Activated naive CD8-positive, alpha-beta T cell (primary cell): ENCODE measurements around the gene SH3YL1.
A peak's percentile ranks its signal among the peaks of the same experiment; 100 is the strongest.

Source experiments
- H3K27ac Mint-ChIP-seq: one replicate; pipeline ENCODE4 v1.8.0; 2021; ENCODE audit warnings: mixed read lengths
- H3K27me3 Mint-ChIP-seq: one replicate; pipeline ENCODE4 v1.8.0; 2021; ENCODE audit warnings: mixed read lengths
- H3K36me3 Mint-ChIP-seq: one replicate; pipeline ENCODE4 v1.8.0; 2021; ENCODE audit warnings: mixed read lengths
- H3K4me1 Mint-ChIP-seq: one replicate; pipeline ENCODE4 v1.8.0; 2021; ENCODE audit warnings: low read depth, mixed read lengths
- H3K4me3 Mint-ChIP-seq: one replicate; pipeline ENCODE4 v1.8.0; 2021; ENCODE audit warnings: mild to moderate bottlenecking, mixed read lengths
- H3K9me3 Mint-ChIP-seq: one replicate; pipeline ENCODE4 v1.8.0; 2021; ENCODE audit warnings: low read depth, mixed read lengths

SH3YL1 gene

GRCh38 chr2:286035-286434 is 22.2 kb upstream of the SH3YL1 start:
- Mint-ChIP-seq H3K9me3 (no peaks in the 10 kb centered on the region), H3K4me3 (peak overlapping the region; percentile 58), H3K4me1 (peaks cover 7% of the 10 kb centered on the region), H3K27me3 (peaks cover 10% of the 10 kb centered on the region), H3K36me3 (peaks cover 3% of the 10 kb centered on the region), H3K27ac (no peak overlapping the region)

- H3K27ac Mint-ChIP-seq: no peak overlapping the region
- H3K9me3 Mint-ChIP-seq: no peaks in the 10 kb centered on the region
- peaks cover 9% of the 10 kb centered on the region for H3K27me3 Mint-ChIP-seq
- peaks cover 7% of the 10 kb centered on the region for H3K4me1 Mint-ChIP-seq
- H3K36me3 Mint-ChIP-seq: peaks cover 3% of the 10 kb centered on the region
- peak overlapping the region; percentile 30 for H3K4me3 Mint-ChIP-seq
Observed at GRCh38 chr2:285531-285930, 21.7 kb upstream of the SH3YL1 start.

GRCh38 chr2:284896-285492 is 21.2 kb upstream of the SH3YL1 start:
- Mint-ChIP-seq H3K36me3 (peaks cover 3% of the 10 kb centered on the region), H3K27ac (no peak overlapping the region), H3K4me3 (no peak overlapping the region), H3K9me3 (no peaks in the 10 kb centered on the region), H3K27me3 (peaks cover 6% of the 10 kb centered on the region), H3K4me1 (peaks cover 5% of the 10 kb centered on the region)

GRCh38 chr2:283996-284794 is 20.4 kb upstream of the SH3YL1 start:
- Mint-ChIP-seq H3K27ac (no peak overlapping the region), H3K9me3 (no peaks in the 10 kb centered on the region), H3K4me1 (peaks cover 3% of the 10 kb centered on the region), H3K4me3 (no peak overlapping the region), H3K36me3 (peaks cover 3% of the 10 kb centered on the region), H3K27me3 (peaks cover 3% of the 10 kb centered on the region)

- H3K36me3 Mint-ChIP-seq: peaks cover 3% of the 10 kb centered on the region
- no peak overlapping the region for H3K27ac Mint-ChIP-seq
- peaks cover 3% of the 10 kb centered on the region for H3K27me3 Mint-ChIP-seq
- H3K4me1 Mint-ChIP-seq: peaks cover 3% of the 10 kb centered on the region
- H3K9me3 Mint-ChIP-seq: no peaks in the 10 kb centered on the region
- no peak overlapping the region for H3K4me3 Mint-ChIP-seq
Observed at GRCh38 chr2:282371-283263, 18.8 kb upstream of the SH3YL1 start.

GRCh38 chr2:281381-281780 is 17.5 kb upstream of the SH3YL1 start:
- peaks cover 3% of the 10 kb centered on the region for H3K4me1 Mint-ChIP-seq
- no peak overlapping the region for H3K27ac Mint-ChIP-seq
- peaks cover 3% of the 10 kb centered on the region for H3K36me3 Mint-ChIP-seq
- H3K27me3 Mint-ChIP-seq: peaks cover 3% of the 10 kb centered on the region
- H3K4me3 Mint-ChIP-seq: no peak overlapping the region
- H3K9me3 Mint-ChIP-seq: no peaks in the 10 kb centered on the region

- Mint-ChIP-seq H3K36me3 (peaks cover 7% of the 10 kb centered on the region), H3K4me3 (no peak overlapping the region), H3K4me1 (no peaks in the 10 kb centered on the region), H3K27me3 (no peaks in the 10 kb centered on the region), H3K9me3 (no peaks in the 10 kb centered on the region), H3K27ac (no peak overlapping the region)
Observed at GRCh38 chr2:280650-281110, 16.8 kb upstream of the SH3YL1 start.

GRCh38 chr2:279956-280649 is 16.3 kb upstream of the SH3YL1 start:
- Mint-ChIP-seq H3K4me3 (no peak overlapping the region), H3K27ac (no peak overlapping the region), H3K9me3 (no peaks in the 10 kb centered on the region), H3K36me3 (peaks cover 7% of the 10 kb centered on the region), H3K4me1 (no peaks in the 10 kb centered on the region), H3K27me3 (no peaks in the 10 kb centered on the region)

- H3K36me3 Mint-ChIP-seq: peaks cover 9% of the 10 kb centered on the region
Observed at GRCh38 chr2:279366-279765, 15.5 kb upstream of the SH3YL1 start.

GRCh38 chr2:278927-279320 is 15.1 kb upstream of the SH3YL1 start:
- peaks cover 9% of the 10 kb centered on the region for H3K36me3 Mint-ChIP-seq

More at GRCh38 chr2:279366-279765, 15.5 kb upstream of the SH3YL1 start:
- Mint-ChIP-seq H3K27me3 (no peaks in the 10 kb centered on the region), H3K4me1 (peaks cover 3% of the 10 kb centered on the region), H3K27ac (no peak overlapping the region), H3K4me3 (no peak overlapping the region), H3K9me3 (no peaks in the 10 kb centered on the region)

GRCh38 chr2:278312-278926 is 14.6 kb upstream of the SH3YL1 start:
- no peaks in the 10 kb centered on the region for H3K27me3 Mint-ChIP-seq
- H3K4me3 Mint-ChIP-seq: no peak overlapping the region
- H3K27ac Mint-ChIP-seq: no peak overlapping the region
- no peaks in the 10 kb centered on the region for H3K9me3 Mint-ChIP-seq
- H3K36me3 Mint-ChIP-seq: peaks cover 7% of the 10 kb centered on the region
- H3K4me1 Mint-ChIP-seq: peaks cover 8% of the 10 kb centered on the region

More at GRCh38 chr2:278927-279320, 15.1 kb upstream of the SH3YL1 start:
- no peak overlapping the region for H3K4me3 Mint-ChIP-seq
- no peaks in the 10 kb centered on the region for H3K9me3 Mint-ChIP-seq
- peaks cover 7% of the 10 kb centered on the region for H3K4me1 Mint-ChIP-seq
- H3K27me3 Mint-ChIP-seq: no peaks in the 10 kb centered on the region
- H3K27ac Mint-ChIP-seq: no peak overlapping the region

GRCh38 chr2:275466-275865 is 11.6 kb upstream of the SH3YL1 start:
- peaks cover 27% of the 10 kb centered on the region for H3K4me1 Mint-ChIP-seq
- H3K4me3 Mint-ChIP-seq: no peak overlapping the region
- peaks cover 6% of the 10 kb centered on the region for H3K36me3 Mint-ChIP-seq
- H3K27ac Mint-ChIP-seq: no peak overlapping the region
- no peaks in the 10 kb centered on the region for H3K9me3 Mint-ChIP-seq
- H3K27me3 Mint-ChIP-seq: no peaks in the 10 kb centered on the region

GRCh38 chr2:274503-274902 is 10.7 kb upstream of the SH3YL1 start:
- Mint-ChIP-seq H3K27ac (no peak overlapping the region), H3K9me3 (no peaks in the 10 kb centered on the region), H3K4me1 (peaks cover 35% of the 10 kb centered on the region), H3K4me3 (no peak overlapping the region), H3K27me3 (no peaks in the 10 kb centered on the region), H3K36me3 (peaks cover 6% of the 10 kb centered on the region)

GRCh38 chr2:273333-273732 is 9.5 kb upstream of the SH3YL1 start:
- Mint-ChIP-seq H3K4me3 (no peak overlapping the region), H3K4me1 (peaks cover 46% of the 10 kb centered on the region), H3K36me3 (peaks cover 7% of the 10 kb centered on the region)

More at GRCh38 chr2:273333-273732, 9.5 kb upstream of the SH3YL1 start:
- Mint-ChIP-seq H3K9me3 (no peaks in the 10 kb centered on the region), H3K27me3 (no peaks in the 10 kb centered on the region), H3K27ac (no peak overlapping the region)
